ENCODE measurements around the gene RPL22.

Gene RPL22

DNA sequence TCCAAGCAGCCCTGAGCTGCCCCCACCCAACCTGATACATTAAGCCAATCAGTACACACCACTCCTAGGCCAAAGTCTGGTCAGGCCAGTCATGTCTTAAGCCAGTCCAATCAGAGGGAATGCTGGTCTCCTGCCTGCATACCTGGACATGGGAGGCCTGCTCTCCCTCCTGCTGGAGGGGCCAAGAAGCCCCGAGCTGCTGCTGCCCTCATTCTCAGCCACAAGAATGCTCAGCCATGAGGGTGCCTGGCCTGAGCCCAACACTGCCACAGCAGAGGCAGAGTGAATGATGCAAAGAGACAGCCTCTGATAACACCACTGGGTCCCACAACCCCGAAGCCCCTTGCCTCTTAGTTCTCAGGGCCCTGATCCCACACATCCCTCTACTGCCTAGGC is 42.3 kb downstream of the RPL22 start:
- DNase-seq (ENCODE audit: low read depth in 2 of 3, low spot score in 1 of 3): no peak

DNA sequence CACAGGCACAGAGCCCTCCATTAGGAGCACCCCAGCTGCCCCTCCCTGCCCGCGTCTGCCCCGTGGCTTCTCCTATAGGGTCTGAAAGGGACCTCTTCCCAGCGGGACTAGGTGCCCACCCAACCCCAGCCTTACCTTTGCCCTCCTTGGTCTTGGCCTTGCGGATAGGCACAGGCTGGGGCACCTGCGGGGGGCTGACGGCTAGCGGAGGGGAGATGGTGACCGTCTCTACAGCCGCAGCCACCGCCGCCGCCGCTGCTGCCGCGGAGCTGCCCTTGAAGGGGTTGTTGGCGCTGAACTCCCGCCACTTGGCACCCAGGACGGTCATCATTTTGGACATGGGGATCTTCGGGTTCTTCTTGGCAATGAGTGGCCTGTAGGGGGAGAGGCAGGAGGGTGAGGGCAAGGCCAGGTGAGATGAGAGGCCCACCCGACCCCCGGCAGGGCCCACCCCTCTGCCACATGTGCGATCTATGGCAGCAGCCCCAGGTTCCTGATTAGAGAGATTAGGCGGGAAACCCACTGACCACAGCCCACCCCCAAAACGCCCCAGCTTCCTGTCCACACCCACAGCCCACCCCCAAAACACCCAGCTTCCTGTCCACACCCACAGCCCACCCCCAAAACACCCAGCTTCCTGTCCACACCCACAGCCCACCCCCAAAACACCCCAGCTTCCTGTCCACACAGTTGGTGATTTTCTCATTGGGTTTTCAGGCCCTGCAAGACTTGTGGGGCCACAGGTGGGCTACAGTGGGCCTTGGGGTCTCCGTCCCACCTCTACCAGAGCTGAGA is 44.7 kb downstream of the RPL22 start:
- no peak for DNase-seq (ENCODE audit: low read depth in 2 of 3, low spot score in 1 of 3)

DNA sequence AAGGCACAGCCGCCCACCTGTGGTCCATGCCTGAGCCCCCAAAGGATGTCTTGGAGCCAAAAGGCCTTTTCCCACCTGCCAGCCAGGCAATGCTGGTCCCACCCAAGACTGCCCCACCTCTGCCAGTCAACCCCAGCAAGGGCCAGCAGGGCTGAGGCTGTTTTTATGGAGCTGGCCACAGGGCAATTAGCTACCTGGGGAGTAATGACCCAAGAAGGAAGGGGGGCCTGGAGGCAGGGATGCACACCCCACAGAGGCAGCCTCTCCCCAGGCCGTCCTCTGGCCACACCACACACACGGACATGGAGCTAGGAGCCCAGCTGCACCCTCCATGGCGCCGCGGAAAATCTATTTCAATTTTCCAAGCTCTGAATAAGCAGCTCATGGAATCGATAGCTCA is 46.5 kb downstream of the RPL22 start:
- DNase-seq (ENCODE audit: low read depth in 2 of 3, low spot score in 1 of 3): no peak

DNA sequence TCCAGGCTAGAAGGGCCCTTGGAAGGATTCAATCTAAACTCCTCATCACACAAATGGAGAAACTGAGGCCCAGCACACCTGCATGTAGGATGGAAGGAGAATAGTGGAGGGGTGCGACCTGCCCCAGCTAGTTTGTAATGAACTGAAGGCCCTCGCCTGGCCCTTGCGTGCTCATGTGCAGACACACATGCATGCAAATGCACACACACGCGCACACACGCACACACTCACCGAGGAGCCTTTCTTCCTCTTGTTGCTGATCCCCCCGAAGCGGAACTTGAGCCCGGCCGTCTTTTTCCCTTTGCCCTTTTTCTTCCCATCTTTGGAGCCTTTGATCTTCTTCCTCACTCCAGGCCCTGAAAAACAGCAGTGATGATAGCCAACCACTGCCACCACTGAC is 47.2 kb downstream of the RPL22 start:
- DNase-seq (ENCODE audit: low read depth in 2 of 3, low spot score in 1 of 3): no peak

DNA sequence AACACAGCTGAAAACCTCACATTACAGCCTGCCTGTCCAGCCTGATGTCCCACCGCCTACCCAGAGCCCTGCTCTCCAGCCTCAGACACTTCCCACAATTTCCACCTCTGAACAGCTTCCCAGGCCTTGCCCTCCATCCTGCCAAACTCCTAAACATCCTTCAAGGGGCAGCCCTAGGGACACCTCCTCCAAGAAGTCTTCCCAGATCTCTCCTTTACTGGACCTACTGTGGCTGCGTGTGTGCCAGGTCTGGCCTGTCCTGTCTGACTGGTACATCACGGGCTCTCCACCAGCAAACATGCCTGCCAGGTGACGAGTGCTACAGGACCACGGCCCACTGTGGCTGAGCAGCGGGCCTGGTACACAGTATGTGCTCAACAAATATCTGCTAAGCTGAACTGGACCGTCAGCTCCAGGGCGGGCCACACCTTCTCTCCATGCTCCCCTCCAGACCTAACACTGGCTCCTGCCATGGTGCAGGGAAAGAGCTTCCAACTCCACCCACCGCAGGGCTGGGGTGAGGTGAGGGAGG is 48.0 kb downstream of the RPL22 start:
- no peak for DNase-seq (ENCODE audit: low read depth in 2 of 3, low spot score in 1 of 3)

DNA sequence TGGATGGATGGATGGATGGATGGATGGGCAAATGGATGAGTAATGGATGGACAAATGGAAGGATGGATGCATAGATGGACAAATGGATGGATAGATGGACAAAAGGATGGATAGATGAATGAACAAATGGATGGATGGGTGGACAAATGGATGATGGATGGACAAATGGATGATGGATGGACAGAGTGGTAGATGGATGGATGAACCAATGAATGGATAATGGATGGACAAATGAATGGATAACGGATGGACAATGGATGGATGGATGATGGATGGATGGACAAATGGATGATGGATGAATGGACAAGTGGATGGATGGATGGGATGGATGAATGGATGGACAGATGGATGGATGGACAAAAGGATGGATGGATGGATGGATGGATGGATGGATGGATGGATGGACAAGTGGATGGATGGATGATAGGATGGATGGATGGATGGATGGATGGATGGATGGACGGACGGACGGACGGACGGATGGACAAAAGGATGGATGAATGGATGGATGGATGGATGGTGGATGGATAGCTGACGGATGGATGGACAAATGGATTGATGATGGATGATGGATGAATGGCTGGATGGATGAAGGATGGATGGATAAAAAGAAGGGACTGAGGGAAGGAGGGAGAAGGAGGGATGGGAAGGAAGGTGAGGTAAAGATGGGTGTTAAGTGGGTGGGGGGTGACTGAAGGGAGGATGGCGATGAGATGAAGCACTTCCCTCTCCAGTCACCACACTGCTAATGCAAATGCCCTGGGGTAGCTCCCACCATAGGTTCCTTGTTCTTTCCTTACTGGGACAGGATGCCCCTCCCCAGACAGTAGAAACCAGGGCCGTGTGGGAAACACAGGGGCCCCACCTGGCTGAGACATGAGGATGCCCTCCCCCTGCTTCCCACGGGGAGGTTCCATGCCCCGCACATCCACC is 49.1 kb downstream of the RPL22 start:
- DNase-seq (ENCODE audit: low read depth in 2 of 3, low spot score in 1 of 3): no peak

DNA sequence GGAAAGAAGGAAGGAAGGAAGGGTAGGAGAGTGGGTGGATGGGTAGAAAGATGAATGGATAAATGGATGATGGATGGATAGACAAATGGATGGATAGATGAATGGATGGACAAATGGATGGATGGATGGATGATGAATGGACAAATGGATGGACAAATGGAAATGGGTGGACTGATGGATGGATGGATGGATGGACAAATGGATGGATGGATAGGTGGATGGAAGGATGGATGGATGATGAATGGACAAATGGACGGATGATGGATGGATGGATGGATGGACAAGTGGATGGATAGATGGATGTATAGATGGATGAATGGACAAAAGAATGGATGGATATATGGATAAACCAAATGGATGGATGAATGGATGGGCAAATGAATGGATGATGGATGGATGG is 49.8 kb downstream of the RPL22 start:
- DNase-seq (ENCODE audit: low read depth in 2 of 3, low spot score in 1 of 3): no peak

DNA sequence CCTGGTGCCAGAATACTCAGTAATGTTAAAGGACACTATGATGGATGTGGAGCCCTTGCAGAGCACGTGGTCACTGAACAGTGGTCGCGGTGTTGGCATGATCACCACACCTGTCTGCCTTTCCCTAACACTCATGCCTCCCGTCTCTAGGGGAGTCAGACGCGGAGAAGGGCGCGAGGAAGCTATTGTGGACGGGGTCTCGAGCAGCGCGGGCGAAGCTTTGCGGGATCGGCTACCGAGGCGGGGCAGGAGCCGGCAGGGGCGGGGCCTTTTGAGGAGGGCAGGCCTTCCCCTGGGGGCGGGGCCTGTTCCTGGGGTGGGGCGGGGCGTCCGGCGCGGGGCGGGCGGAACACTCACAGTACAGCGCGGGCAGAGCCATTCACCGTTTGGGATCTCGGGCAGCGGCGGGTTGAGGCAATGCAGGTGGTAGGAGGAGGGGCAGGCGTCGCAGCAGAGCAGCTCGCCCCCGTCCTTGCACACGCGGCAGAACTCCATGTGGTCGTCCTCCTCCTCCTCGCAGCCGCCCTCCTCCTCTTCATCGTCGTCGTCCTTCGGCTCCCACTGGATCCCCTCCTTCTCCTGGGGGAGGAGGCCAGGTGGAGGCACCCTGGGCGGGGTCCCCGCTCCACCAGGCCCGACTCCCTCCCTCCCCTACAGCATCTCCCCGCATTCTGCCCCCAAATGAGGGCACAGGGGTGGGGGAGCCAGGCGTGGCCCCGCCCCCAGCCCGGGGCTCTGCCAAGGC is 50.7 kb downstream of the RPL22 start:
- DNase-seq (ENCODE audit: low read depth in 2 of 3, low spot score in 1 of 3): peak; percentile 60 to 65 (median 61)

DNA sequence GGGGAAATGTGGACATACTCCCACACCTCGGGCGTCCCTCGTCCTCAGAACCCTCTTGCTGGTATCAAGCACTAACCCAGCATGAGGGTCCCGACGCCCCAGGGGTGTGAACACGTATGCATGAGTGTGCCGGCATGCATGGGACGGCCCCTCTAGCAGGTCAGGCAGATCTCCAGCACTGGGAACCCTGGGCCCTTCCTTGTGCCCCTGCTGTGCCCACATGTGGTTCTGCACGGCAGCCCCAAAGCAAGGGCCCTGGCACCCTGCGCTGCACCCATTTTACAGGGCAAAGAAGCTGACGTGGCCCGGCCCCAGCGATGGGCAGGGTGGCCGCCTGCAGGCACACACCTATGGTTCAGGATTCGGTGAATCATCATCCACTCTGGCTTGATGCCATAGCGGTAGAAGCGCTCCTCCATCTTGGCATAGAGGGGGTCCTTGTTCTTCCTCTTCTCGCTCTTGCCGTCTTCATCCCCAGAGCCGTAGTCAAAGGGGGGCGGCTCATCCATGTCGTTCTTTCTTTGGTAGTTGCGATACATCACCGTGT is 53.5 kb downstream of the RPL22 start:
- no peak for DNase-seq (ENCODE audit: low read depth in 2 of 3, low spot score in 1 of 3)

DNA sequence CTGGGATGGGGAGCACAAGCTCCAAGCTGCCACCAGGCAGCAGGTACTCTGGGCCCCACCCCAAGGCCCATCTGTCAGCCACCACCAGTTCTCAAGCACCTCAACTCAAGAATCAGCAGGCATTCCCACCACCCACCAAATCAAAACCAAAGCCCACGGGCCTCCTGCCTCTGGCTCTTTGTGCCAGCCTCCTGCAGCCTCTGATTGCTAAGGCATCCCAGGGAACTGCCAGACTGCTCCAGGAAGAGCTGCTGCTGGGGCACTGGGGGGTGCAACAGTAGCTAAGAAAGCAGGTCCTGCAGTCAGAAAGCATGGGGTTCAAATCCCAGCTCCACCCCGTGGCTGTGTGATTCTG is 54.0 kb downstream of the RPL22 start:
- DNase-seq (ENCODE audit: low read depth in 2 of 3, low spot score in 1 of 3): no peak

DNA sequence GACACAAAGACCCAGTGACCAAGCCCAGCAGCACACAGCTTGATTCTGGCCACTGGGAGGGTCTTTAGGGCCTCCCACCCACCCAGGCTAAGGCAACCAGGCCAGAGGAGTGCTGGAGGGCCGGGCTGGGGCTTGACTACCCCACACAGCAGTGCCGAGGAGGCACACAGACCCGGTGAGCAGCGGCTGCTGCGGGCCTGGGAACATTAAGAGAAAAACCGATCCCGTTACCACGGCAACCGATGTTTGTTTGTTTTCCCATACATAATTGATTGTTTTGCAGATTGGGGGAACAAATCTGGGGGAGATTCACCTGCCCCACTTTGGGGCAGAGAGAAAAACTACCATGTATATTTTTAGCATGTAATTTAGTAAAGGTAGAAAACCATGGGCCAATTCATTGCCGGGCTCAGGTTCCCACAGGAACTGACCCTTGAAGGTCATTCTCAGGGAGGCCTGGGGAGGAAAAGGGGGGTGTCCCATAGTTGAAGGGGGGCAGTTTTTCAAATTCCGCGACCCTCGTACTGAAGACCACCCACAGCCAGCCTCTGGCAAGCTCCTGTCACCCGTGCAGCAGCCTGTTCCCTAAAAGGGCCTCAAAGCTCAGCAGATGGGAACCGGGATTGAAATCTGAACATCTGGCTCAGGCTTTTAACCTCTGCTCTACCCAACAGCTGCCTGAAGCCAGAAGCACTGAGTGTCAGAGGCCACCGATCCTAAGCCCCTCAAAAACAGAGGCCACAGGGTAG is 54.6 kb downstream of the RPL22 start:
- no peak for DNase-seq (ENCODE audit: low read depth in 2 of 3, low spot score in 1 of 3)

DNA sequence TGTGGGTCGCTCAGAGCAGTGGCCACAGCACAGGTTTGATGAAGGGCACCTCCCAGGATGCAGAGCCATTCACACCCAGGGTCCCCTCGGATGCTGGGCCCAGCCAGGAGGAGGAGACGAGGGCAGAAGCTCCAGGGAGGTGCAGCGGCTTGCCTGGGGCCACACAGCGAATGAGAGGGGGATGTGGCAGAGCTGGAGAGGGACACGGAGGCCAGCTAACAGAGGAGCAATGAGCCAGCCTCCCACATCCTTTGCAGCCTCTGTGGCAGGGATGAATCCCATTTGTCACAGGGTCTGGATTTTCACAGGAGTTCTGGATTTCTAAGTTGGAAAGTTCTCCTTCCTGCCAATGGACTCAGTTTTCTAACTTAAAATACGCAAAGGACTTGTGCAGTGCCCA is 55.2 kb downstream of the RPL22 start:
- DNase-seq (ENCODE audit: low read depth in 2 of 3, low spot score in 1 of 3): no peak

DNA sequence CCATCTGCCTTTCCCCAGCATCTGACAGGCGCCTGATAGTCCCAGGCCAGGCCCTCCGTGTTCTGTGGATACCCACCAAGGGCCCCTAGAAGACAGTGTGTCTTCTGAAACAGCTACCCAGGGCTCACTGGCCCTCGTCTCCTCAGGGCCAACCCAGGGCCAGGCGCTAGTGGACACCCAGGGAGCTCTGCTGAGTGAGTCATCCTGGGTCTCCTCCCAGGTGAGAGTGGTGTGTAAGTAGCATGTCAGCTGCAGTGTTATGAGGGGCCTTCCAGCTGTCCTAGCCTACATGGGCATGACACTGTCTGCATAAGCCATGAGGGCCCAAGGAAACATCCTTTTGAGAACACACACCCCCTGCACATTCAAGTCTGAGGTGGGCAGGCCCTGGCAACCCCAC is 56.0 kb downstream of the RPL22 start:
- no peak for DNase-seq (ENCODE audit: low read depth in 2 of 3, low spot score in 1 of 3)

DNA sequence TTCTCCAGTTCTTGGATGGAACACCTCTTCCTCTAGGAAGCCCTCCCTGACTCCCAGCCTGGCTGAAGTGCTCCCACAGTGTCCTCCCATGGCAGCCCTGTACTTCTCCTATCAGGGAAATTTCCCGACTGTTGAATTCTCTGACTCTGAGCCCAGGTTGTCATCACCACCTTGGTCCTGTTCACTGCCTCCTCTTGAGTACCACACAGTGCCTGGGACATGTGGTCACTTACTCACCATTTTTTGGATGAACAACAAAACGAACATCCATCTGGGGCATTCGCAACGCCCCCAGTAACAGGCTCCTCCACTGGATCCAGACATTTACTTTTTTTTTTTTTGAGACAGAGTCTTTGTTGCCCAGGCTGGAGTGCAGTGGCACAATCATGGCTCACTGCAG is 56.7 kb downstream of the RPL22 start:
- no peak for DNase-seq (ENCODE audit: low read depth in 2 of 3, low spot score in 1 of 3)

DNA sequence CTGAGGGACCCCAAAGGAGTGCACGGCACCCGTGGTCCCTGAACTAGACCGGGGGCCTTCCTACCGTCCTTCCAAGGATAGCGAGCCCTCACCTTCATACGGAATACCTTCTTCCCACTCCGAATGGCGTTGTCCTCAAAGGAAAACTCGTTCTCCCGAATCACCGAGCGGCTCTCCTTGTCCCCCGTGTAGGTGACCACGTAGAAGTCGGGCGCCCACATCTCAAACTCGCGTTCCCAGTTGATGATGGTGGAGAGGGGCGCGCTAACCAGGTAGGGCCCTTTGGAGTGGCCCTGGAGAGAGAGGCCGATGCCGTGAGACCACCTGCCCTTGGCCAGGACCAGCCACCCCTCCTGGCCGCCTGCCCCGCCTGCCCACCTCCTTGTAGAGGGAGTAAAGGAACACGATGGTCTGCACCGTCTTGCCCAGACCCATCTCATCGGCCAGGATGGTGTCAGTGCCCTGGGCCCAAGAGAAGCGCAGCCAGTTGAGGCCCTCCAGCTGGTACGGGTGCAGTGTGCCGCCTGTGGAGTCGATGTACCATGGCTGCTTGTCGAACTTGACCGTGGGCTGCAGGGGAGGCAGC is 57.3 kb downstream of the RPL22 start:
- DNase-seq (ENCODE audit: low read depth in 2 of 3, low spot score in 1 of 3): no peak

DNA sequence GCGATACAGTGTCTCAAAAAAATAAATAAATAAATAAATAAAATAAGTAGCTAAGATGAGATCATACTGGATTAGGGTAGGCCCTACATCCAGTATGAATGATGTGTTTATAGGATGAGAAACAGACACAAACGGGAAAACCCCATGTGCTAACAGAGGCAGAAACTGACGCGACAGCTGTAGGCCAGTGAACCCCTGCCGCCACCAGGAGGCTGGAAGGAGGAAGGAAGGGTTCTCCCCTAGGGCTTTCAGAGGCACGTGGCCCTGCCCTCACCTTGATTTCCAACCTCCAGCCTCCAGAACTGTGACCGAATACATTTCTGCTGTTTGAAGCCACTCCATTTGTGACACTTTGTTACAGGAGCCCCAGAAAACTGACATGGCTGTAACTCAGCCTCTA is 57.8 kb downstream of the RPL22 start:
- DNase-seq (ENCODE audit: low read depth in 2 of 3, low spot score in 1 of 3): peak in 1 of 3 donors; percentile 53

DNA sequence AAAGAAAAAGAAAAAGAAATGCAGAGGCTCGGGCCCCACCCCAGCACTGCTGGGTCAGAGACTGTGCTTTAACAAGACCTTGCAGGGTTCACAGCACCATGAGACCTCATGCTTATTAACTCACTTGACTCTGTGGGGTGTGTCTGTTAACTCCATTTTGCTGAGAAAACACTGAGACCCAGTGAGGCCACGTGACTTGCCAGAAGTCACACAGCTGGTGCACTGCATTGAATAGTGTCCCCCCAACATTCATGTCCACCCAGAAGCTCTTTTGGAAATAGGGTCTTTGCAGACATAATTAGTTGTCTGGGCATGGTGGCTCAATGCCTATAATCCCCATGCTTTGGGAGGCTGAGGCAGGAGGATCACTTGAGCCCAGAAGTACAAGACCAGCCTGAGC is 59.0 kb downstream of the RPL22 start:
- DNase-seq (ENCODE audit: low read depth in 2 of 3, low spot score in 1 of 3): no peak

DNA sequence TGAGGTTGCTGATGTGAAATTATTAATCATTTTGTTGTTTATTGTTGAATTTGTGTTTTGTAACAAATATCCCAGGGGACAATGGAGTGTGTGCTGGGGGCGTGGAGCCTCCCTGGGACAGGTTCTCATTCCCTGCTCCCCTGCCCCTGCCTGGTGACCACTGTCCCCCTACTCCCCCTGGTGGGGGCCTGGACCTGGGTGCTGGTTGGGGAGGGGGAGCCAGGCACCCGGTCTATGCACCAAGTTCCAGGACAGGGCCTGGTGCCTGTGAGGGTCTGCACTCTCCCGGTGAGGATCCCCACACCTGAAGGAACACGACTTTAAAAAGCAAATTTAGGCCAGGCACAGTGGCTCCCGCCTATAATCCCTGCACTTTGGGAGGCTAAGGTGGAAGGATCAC is 61.6 kb downstream of the RPL22 start:
- no peak for DNase-seq (ENCODE audit: low read depth in 2 of 3, low spot score in 1 of 3)

DNA sequence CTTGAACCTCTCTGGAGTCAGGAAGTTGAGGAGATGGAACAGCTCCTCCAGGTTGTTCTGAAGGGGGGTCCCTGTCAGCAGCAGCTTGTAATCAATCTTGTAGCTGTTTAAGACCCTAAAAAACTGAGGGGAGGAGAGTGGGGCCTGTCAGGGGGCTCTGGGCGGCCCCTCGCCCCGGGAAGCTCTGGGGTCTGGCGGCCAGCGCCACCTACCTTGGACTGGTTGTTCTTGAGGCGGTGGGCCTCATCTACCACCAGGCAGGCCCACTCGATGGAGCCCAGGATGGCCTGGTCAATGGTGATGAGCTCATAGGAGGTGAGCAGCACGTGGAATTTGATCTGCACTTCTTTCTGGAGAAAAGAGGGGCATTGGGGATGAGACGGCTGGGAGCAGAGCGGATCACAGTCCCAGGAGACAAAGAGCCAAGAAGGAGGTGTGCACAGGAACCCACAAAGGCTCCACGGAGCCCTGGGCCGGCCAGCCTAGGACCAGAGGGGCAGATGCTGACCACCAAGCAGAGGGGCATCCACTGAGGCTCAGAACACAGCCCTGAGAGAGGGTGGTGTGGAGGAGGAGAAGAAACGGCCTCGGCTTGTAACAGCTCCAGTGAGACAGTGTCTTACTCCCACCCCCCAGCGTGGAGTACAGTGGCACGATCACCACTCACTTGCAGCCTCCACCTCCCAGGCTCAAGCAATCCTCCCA is 62.7 kb downstream of the RPL22 start:
- no peak for DNase-seq (ENCODE audit: low read depth in 2 of 3, low spot score in 1 of 3)

Data from stimulated activated CD4-positive, alpha-beta T cell treated with anti-CD3 and anti-CD28 coated beads, Interleukin-12 subunit alpha, Interleukin-12 subunit beta, amount 100 ng/mL, for 48 hours (primary cell).